ENCODE data around the gene IGF2. TPM values are rescaled to one million over a fixed set of nuclear protein-coding genes. Genes with fewer than 3 reads are reported as not detected.

Gene IGF2
- polyA plus RNA-seq, 1 donor (not counting 4 experiments of a cell fraction or from before 2014, with no cell fraction given) = not detected

GRCh38 chr11:2105511-2105910 is 33.7 kb downstream of the IGF2 start:
- no peaks in the 10 kb centered on the region for H3K79me2 ChIP-seq (ENCODE audit: control insufficient read depth, insufficient read depth, low read length)
- no peaks in the 10 kb centered on the region for H4K20me1 ChIP-seq (ENCODE audit: control insufficient read depth, extremely low read depth, insufficient read depth, low read length)
- FAIRE-seq (no peak), DNase-seq (ENCODE audit: low read depth, low spot score) (no peak)
- no peaks in the 10 kb centered on the region for H3K36me3 ChIP-seq (ENCODE audit: control insufficient read depth in 2 of 2, extremely low read depth in 1 of 2, insufficient read depth in 2 of 2, low read length in 2 of 2)
- dilution Hi-C loops (cut with MboI; ENCODE audit: extremely low pct_ligation_motif_present, low sequenced_read_pairs) = no loop called here
- no peaks in the 10 kb centered on the region for H3K4me1 ChIP-seq (ENCODE audit: control insufficient read depth, extremely low read depth, insufficient read depth, low read length)
- H3K9me3 ChIP-seq (ENCODE audit: control insufficient read depth, low read depth, low read length) = no peaks in the 10 kb centered on the region
- H3K9ac ChIP-seq (ENCODE audit: control insufficient read depth, extremely low read depth, insufficient read depth, low read length) = no peak overlapping the region
- no peak overlapping the region for H3K4me2 ChIP-seq (ENCODE audit: control insufficient read depth, extremely low read depth, insufficient read depth, low read depth, low read length)
- no peak overlapping the region for H3K4me3 ChIP-seq (ENCODE audit: control insufficient read depth in 2 of 3, extremely low read depth in 1 of 3, insufficient read depth in 2 of 3, low read depth in 1 of 3, low read length in 3 of 3)
- TF ChIP-seq EZH2 (IDR thresholded peaks at IDR 0.05; ENCODE audit: low read length) (no peak), CTCF (optimal IDR thresholded peaks at IDR 0.05 in 1 of 3, IDR thresholded peaks at IDR 0.05 in 1 of 3, conservative IDR thresholded peaks at IDR 0.05 in 1 of 3; ENCODE audit: extremely low read depth in 1 of 3, insufficient read depth in 2 of 3, low read length in 3 of 3) (no peak)
- H2AFZ ChIP-seq (ENCODE audit: control insufficient read depth, low read length) = no peak overlapping the region
- H3K27me3 ChIP-seq (ENCODE audit: control insufficient read depth, extremely low read depth, insufficient read depth, low read length) = peaks cover 59% of the 10 kb centered on the region
- H3K27ac ChIP-seq (ENCODE audit: control insufficient read depth, insufficient read depth, low read length) = no peak overlapping the region
- H3K9me1 ChIP-seq (ENCODE audit: control insufficient read depth, extremely low read depth, insufficient read depth, low read length) = no peaks in the 10 kb centered on the region

- DNase-seq (ENCODE audit: low read depth, low spot score) = no peak
- Histone ChIP-seq H3K9me1 (ENCODE audit: control insufficient read depth, extremely low read depth, insufficient read depth, low read length) (no peaks in the 10 kb centered on the region), H3K4me3 (ENCODE audit: control insufficient read depth in 2 of 3, extremely low read depth in 1 of 3, insufficient read depth in 2 of 3, low read depth in 1 of 3, low read length in 3 of 3) (no peak overlapping the region), H3K9me3 (ENCODE audit: control insufficient read depth, low read depth, low read length) (no peaks in the 10 kb centered on the region), H4K20me1 (ENCODE audit: control insufficient read depth, extremely low read depth, insufficient read depth, low read length) (no peaks in the 10 kb centered on the region), H3K27ac (ENCODE audit: control insufficient read depth, insufficient read depth, low read length) (no peak overlapping the region), H3K4me2 (ENCODE audit: control insufficient read depth, extremely low read depth, insufficient read depth, low read depth, low read length) (no peak overlapping the region), H3K36me3 (ENCODE audit: control insufficient read depth in 2 of 2, extremely low read depth in 1 of 2, insufficient read depth in 2 of 2, low read length in 2 of 2) (no peaks in the 10 kb centered on the region), H2AFZ (ENCODE audit: control insufficient read depth, low read length) (no peak overlapping the region), H3K4me1 (ENCODE audit: control insufficient read depth, extremely low read depth, insufficient read depth, low read length) (peaks cover 1% of the 10 kb centered on the region), H3K79me2 (ENCODE audit: control insufficient read depth, insufficient read depth, low read length) (no peaks in the 10 kb centered on the region), H3K9ac (ENCODE audit: control insufficient read depth, extremely low read depth, insufficient read depth, low read length) (no peak overlapping the region), H3K27me3 (ENCODE audit: control insufficient read depth, extremely low read depth, insufficient read depth, low read length) (peaks cover 63% of the 10 kb centered on the region)
- TF ChIP-seq EZH2 (IDR thresholded peaks at IDR 0.05; ENCODE audit: low read length) (no peak), CTCF (optimal IDR thresholded peaks at IDR 0.05 in 1 of 3, IDR thresholded peaks at IDR 0.05 in 1 of 3, conservative IDR thresholded peaks at IDR 0.05 in 1 of 3; ENCODE audit: extremely low read depth in 1 of 3, insufficient read depth in 2 of 3, low read length in 3 of 3) (no peak)
- FAIRE-seq = no peak
- dilution Hi-C loops (cut with MboI; ENCODE audit: extremely low pct_ligation_motif_present, low sequenced_read_pairs) = no loop called here
These were observed 34.4 kb downstream of the IGF2 start for GRCh38 chr11:2104524-2105440.
